Activated CD4-positive, alpha-beta T cell treated with anti-CD3 and anti-CD28 coated beads for 4 hours (primary cell): Measurements from ENCODE around the gene NSMCE1.
A peak's percentile ranks its signal among the peaks of the same experiment; 100 is the strongest.
"Not testable (repeated sequence)": the region's sequence is repeated elsewhere in the genome, so short reads cannot be mapped to it uniquely, and the experiment has no call there.

Experiments
- DNase-seq, 2 donors: peaks; one replicate each; pipeline ENCODE4 v3.0.0-alpha.2; 2020

The NSMCE1 gene

GRCh38 chr16:27211026-27211425, 57.5 kb downstream of the NSMCE1 start:
- no peak for DNase-seq

GRCh38 chr16:27210174-27210573, 58.4 kb downstream of the NSMCE1 start:
- DNase-seq = no peak

- no peak for DNase-seq
Observed at GRCh38 chr16:27209591-27209990, 59.0 kb downstream of the NSMCE1 start.

GRCh38 chr16:27208796-27209195, 59.8 kb downstream of the NSMCE1 start:
- DNase-seq = no peak

- DNase-seq = no peak
Observed at GRCh38 chr16:27208081-27208680, 60.4 kb downstream of the NSMCE1 start.

- not testable (repeated sequence) for DNase-seq
Observed at GRCh38 chr16:27207121-27207520, 61.5 kb downstream of the NSMCE1 start.

GRCh38 chr16:27205423-27206065, 63.0 kb downstream of the NSMCE1 start:
- DNase-seq = no peak

GRCh38 chr16:27204312-27204915, 64.2 kb downstream of the NSMCE1 start:
- DNase-seq = no peak

GRCh38 chr16:27203507-27204311, 64.9 kb downstream of the NSMCE1 start, which contains the start of gene KDM8:
TSS of gene KDM8 (plus strand) at chr16:27203526. CDS start at chr16:27210124, 6,598 bp downstream.
- DNase-seq = peak; percentile 99 to 100

- peak; percentile 87 to 90 for DNase-seq
Observed at GRCh38 chr16:27202923-27203506, 65.6 kb downstream of the NSMCE1 start.

- not testable (repeated sequence) for DNase-seq
Observed at GRCh38 chr16:27200914-27201313, 67.7 kb downstream of the NSMCE1 start.

GRCh38 chr16:27199736-27200135, 68.8 kb downstream of the NSMCE1 start:
- DNase-seq = no peak

- DNase-seq = no peak
Observed at GRCh38 chr16:27199235-27199586, 69.4 kb downstream of the NSMCE1 start.

GRCh38 chr16:27198451-27199234, 69.9 kb downstream of the NSMCE1 start:
- DNase-seq = no peak

GRCh38 chr16:27197004-27197403, 71.6 kb downstream of the NSMCE1 start:
- no peak for DNase-seq

GRCh38 chr16:27195941-27196595, 72.5 kb downstream of the NSMCE1 start:
- DNase-seq = peak; percentile 38 to 57

GRCh38 chr16:27195076-27195741, 73.4 kb downstream of the NSMCE1 start:
- no peak for DNase-seq

GRCh38 chr16:27193300-27193990, 75.1 kb downstream of the NSMCE1 start:
- no peak for DNase-seq

- DNase-seq = no peak
Observed at GRCh38 chr16:27191352-27191924, 77.1 kb downstream of the NSMCE1 start.

GRCh38 chr16:27190316-27190871, 78.2 kb downstream of the NSMCE1 start:
- DNase-seq = no peak
